Activated CD8-positive, alpha-beta memory T cell treated with anti-CD3 and anti-CD28 coated beads for 4 hours (primary cell): Measurements from ENCODE around the gene DIP2B.
"Not testable (repeated sequence)": the region's sequence is repeated elsewhere in the genome, so short reads cannot be mapped to it uniquely, and the experiment has no call there.

Source experiments
- DNase-seq, 2 donors: peaks; one replicate each; pipeline ENCODE4 v3.0.0-alpha.2; 2020; ENCODE audit warnings: low read depth in 2 of 2

The DIP2B gene

DNA sequence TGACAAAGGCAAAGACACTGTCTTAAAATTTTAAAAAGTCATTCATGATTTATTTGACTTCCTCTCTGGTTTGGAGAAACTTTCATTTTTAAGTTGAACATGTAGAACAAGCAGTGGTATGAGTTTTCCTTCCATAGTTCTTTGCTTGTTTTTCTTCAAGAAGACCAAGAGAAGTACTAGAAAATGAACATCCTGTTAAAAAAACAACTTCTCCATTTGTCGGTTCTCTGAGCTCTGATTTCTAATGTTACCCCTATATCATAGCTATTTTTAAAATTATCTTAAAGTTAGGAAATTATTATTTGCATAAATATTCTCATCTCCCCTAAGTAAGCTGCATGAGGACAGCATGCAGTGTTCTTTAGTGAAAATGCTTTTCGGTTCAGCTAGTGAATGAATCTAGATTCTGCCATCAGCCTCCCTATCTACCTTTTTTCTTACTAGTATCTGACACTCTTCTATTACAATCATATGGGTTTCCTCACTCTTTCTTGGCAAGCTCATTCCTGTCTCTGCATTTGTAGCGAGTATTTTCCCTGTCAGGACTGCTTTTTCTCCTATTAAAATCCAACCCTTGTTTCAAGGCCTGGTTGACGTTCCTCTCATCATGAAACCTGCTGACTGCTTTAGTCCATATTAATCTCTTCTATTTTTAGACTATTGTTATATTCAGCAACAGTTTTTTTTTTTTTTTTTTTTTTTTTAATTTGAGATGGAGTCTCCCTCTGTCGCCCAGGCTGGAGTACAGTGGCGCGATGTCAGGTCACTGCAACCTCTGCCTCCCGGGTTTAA, 15.8 kb downstream of the DIP2B start:
- no peak for DNase-seq

DNA sequence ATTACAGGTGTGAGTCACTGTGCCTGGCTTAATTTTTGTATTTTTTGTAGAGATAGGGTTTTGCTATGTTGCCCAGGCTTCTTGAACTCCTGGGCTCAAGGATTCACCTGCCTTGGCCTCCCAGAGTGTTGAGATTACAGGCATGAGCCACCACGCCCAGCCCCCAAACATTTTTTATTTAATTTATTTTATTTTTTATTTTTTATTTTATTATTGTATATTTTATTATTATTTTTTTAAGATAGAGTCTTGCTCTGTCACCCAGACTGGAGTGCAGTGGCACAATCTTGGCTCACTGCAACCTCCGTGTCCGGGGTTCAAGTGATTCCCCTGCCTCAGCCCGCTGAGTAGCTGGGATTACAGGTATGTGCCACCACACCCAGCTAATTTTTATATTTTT, 17.0 kb downstream of the DIP2B start:
- DNase-seq: not testable (repeated sequence)

DNA sequence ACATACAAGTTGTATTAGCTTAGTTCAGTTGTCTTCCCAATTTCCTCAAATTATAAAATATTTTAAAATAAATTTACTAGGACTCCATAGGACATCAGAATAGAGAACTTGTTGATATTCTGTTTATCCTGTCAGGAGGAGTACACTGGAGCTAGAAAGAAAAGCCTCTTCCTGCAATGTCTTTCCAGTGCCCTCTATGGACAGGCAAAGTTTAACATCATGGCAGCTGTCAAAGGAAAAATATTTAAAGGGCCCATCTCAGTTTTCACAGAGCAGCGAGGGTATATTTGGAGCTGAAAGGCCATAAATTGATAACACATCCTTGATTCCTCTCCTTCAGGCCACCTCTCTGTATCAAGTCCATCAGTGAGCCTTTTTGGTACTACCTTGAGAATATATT, 19.0 kb downstream of the DIP2B start:
- no peak for DNase-seq

GRCh38 chr12:50524621-50525020, 19.8 kb downstream of the DIP2B start:
- DNase-seq: no peak

GRCh38 chr12:50525422-50525821, 20.6 kb downstream of the DIP2B start:
- no peak for DNase-seq

GRCh38 chr12:50527359-50527726, 22.6 kb downstream of the DIP2B start:
- no peak for DNase-seq

- DNase-seq: no peak
These were observed 24.0 kb downstream of the DIP2B start for GRCh38 chr12:50528800-50529199.

DNA sequence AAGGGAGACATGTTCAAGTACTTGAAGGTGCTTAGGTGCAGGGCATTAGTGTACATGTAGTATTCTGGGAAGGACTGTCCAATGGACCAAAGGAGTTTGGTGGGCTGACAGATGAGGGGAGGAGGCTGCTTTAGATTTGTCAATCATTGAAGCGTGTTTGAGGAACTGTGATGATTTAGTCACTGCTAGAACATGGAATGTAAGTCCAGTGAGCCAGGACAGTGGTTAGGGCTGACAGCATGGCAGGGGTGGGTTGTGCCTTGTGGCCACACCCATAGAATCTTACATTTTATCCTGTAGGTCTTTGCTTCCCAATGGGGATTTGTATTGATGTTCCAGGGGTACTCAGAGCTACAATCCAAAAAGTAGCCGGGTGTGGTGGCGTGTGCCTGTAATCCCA, 24.6 kb downstream of the DIP2B start:
- DNase-seq: no peak

DNA sequence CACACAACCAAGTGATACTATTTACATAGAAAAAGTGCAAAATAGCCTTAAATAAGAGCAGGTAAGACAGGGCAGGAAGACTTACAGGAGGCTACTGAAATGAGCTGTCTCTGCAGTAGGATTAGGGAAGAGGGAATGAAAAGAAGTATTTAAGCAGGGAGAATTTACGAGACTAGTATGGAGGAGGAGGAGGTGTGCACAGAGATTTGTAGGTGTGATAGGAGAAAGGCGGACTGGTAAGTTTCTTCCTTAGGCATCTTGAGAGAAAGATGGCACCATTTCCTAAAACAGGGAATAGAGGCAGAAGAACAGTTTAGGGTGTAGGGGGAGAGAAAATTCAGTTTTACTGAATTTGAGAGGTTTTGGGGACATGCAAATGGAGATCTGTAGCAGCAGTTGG, 25.7 kb downstream of the DIP2B start:
- DNase-seq: no peak

- DNase-seq: no peak
These were observed 28.4 kb downstream of the DIP2B start for GRCh38 chr12:50533203-50533584.

DNA sequence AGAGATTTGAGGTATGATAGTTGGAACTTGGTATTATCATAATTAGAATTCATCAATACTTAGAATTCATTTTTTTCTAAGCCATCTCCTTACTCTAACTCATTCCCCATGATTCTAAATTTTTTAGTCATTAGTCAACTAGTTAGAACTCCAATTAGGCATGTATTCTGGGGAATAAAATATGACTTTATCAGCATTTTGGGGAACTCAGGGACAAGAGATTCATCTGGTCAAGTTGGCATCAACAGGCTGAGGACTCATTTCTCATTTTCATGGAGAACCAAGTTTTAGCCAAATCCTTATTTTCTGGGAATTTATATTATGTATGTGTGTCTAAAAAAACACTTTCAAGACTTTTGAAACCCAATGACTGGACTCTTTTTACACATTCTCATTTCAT, 29.2 kb downstream of the DIP2B start:
- DNase-seq: no peak

DNA sequence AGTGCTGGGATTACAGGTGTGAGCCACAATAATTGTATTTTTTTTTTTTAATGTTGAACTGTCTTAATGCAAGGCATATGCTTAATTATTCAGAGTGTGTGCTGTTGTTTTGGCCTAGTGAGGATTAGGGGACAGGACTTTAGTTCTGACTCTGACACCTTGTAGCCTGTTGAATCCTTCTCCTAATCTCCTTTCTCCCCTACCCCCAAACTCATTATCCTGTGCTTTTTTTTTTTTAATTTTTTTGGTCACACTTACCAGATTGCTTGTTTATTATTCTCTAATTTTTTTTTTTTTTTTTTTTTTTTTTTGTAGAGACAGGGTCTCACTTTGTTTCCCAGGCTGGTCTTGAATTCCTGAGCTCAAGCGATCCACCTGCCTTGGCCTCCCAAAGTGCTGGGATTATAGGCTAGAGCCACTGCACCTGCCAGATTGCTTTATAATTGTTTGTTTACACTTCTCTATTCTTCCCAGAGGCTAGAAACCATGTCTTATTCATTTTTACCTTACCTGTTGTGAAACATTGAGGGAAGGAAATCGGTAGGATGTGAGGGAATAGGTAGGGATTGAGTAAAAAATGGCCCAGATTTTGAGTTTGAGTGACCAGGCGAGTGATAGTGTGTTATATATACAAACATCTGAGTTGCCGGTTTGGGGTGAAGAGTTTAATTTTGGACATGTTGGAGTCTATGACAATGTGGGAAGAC, 32.2 kb downstream of the DIP2B start:
- no peak for DNase-seq

DNA sequence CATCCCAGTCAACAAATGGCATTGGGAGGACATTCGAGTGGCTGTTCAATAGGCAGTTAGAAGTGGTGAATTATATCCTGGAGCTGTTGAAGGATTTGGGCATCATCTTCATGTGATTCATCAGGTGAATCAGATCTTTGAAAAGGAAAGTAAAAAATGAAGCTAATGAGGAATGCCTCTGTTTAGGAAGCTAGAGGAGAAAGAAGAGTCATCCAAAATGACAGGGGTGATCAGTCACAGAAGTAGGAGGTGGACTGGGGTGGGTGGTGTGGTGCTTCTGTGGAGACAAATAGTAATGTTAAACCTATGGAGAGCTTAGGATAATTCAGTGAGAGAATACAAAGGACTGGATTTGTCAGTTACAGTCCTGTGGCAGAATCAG, 32.7 kb downstream of the DIP2B start:
- DNase-seq: peak in 1 of 2 donors; percentile 8

DNA sequence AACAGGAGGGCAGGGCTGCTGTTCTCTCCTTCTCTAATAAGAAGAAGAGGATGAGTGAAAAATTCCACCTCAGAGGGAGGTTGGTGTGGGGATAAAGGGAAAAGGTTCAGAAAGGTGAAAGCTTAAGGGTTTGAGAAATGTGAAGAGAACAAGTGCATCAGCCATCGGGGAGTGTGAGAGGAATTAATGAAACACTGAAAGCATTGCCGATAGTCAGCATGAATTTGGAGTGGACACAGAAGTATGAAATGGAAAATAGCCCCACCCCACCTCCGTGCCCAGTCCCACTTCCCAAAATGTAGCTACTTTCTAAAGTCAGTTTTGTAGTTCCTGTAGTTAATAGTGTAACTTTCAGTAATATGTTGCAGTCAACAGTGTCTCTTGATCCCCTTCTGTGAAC, 33.4 kb downstream of the DIP2B start:
- DNase-seq: no peak

GRCh38 chr12:50541139-50541538, 36.4 kb downstream of the DIP2B start:
- DNase-seq: no peak

- no peak for DNase-seq
These were observed 37.7 kb downstream of the DIP2B start for GRCh38 chr12:50542448-50542847.

DNA sequence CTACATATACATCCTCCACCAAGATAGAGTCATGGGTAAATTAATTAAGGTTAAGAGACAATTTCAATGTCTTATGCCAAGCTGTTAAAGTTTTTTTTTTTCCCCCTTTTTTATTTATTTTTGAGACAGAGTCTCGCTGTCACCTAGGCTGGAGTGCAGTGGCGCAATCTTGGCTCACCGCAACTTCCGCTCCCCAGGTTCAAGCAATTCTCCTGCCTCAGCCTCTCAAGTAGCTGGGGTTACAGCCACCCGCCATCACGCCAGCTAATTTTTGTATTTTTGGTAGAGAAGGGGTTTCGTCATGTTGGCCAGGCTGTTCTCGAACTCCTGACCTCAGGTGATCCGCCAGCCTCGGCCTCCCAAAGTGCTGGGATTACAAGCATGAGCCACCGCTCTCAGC, 38.4 kb downstream of the DIP2B start:
- DNase-seq: not testable (repeated sequence)

DNA sequence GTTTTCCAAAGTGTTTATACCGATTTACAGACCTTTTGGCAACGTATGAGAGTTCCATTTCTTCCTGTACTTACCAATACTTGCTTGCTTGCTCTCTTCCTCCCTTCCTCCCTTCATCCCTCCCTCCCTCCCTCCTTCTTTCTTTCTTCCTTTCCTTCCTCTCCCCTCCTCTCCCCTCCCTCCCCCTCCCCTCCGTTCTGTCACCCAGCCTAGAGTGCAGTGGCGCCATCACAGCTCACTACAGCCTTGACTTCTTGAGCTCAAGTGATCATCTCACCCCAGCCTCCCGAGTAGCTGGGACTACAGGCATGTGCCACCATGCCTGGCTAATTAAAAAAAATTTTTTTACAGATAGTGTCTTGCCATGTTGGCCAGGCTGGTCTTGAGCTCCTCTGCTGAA, 40.4 kb downstream of the DIP2B start:
- DNase-seq: no peak

GRCh38 chr12:50545786-50546185, 41.0 kb downstream of the DIP2B start:
- no peak for DNase-seq

DNA sequence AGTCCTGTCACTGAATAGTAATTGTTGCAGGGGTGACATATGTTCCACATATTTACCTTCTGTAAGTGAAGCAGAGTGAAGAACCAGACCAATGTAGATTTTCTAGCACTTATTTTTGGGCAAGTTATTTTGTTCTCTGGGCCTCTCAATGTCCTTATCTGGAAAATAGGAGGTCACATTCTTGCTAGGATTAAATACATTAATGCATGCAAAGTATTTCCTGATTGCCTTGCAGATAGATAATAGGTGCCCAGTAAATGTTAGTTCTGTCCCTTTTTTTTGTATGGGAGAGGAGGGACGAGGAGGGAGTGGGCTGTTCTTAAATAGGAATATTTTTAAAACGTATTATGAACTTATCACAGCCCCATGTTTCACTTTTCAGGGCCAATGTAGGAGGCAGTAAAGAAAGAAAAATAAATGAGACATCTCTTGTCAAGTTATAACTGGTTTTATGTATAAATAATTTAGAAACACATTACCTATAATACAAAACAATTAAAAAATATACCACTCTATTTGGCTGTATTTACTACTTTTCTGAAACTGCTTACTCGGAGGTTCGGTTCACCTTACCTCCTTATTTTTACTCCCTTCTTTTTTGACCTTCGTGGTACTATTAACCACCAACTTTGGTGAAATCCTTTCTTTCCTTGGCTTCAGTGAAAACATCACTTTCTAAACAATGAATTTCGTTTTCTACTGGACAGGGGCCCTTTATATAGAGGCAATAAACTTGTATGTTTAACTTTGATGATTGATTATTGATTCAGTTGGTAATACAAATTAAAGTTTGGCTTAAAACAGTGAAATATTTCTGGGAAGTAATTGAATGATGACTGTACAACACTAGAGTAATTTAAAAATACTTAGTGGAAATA, 41.9 kb downstream of the DIP2B start:
- DNase-seq: no peak

DNA sequence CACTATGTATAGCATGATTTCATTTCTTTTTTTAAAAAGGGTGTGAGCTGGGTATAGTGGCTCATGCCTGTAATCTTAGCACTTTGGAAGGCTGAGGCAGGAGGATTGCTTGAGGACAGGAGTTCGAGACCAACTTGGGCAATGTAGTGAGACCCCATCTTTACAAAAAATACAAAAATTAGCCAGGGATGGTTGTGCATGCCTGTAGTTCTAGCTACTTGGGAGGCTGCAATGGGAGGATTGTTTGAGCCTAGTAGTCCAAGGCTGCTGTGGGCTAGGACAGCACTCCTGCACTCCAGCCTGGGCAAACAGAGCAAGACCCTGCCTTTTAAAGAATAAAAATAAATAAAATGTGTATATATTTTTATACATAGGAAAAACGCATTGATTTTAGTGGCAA, 43.0 kb downstream of the DIP2B start:
- no peak for DNase-seq

- no peak for DNase-seq
These were observed 45.1 kb downstream of the DIP2B start for GRCh38 chr12:50549885-50550284.
